Mammary epithelial cell (primary cell): ENCODE results near the gene GATA3.

ENCODE experiments used
- CTCF ChIP-seq, 2 donors: IDR thresholded peaks in 1 of 2; conservative IDR thresholded peaks in 1 of 2; 2 replicates each; pipeline ENCODE4 v1.5.1; 2011 to 2012; ENCODE audit warnings: inconsistent platforms in 2 of 2, low read length in 2 of 2, mild to moderate bottlenecking in 2 of 2, control low read depth in 1 of 2, low read depth in 1 of 2; ENCODE audit not compliant: insufficient read depth in 1 of 2; ENCODE audit errors: extremely low read depth in 1 of 2
- EZH2 ChIP-seq: IDR thresholded peaks from 2 replicates; pipeline ENCODE4 v1.6.1; 2012; ENCODE audit warnings: low read length, inconsistent platforms, borderline replicate concordance

GRCh38 chr10:8032558-8032957 is 21.9 kb upstream of the GATA3 start:
- TF ChIP-seq EZH2 (no peak), CTCF (conservative IDR thresholded peaks at IDR 0.05 in 1 of 2, IDR thresholded peaks at IDR 0.05 in 1 of 2; ENCODE audit: extremely low read depth in 1 of 2, insufficient read depth in 1 of 2, low read depth in 1 of 2, low read length in 2 of 2) (no peak)
